ENCODE results near the gene VAV2. TPM values are rescaled to one million over a fixed set of nuclear protein-coding genes. Genes with fewer than 3 reads are reported as not detected.

The VAV2 gene
- total RNA-seq, 4 donors from 2014 or later = 10.3 to 20.1 (median 13.1) TPM

DNA sequence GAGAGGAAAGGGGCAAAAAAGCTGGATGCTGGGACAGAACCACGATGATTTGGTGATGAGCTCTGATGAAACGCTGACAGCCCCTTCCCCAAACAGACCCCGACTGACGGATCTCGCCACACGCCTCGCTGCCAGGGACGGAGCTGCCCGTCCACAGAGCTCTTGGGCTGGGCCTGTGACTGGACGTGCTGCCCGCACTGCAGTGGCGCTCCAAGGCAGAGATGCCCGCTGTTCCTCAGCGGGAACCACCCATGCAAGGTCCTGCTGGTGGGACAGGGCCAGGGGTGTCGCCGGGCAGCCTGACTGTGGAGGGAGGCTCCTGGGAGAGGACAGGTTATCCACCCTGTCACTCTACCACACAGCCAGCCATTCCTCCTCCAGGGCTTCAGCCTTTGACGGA lies 187.9 kb downstream of the VAV2 start:
- WGBS, 2 donors = 92 to 94% methylated on average over 12 to 17 of the region's 17 CpGs

DNA sequence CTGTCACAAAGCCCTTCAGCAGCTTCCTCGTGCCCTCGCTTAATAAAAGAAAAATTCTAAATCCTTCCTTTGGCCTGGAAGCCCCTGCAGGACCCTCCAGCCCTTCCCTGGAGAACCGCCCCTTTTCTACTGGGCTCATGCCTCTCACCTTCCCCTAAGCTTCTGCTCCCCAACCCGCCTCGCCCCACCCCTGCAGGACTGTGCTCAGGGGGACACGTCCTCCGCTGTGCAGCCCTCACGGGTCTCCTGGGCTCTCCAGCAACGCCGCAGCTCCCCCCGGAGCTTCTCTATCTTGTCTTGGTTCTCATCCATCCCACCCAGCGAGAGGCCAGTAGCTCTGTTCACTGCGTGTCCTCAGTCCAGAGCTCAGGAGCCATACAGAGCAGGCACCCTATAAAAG lies 188.4 kb downstream of the VAV2 start:
- Histone ChIP-seq H3K9me3 (no peaks in the 10 kb centered on the region), H3K27ac (no peak overlapping the region), H3K36me3 (peaks cover 0 to 58% (median 3%) of the 10 kb centered on the region in 3 donors), H3K4me1 (peaks cover 0 to 5% (median 0%) of the 10 kb centered on the region in 4 donors), H3K4me3 (no peak overlapping the region), H3K27me3 (no peaks in the 10 kb centered on the region)
- DNase-seq (ENCODE audit: low spot score in 2 of 2) = no peak
- no peak for TF ChIP-seq EP300 (IDR thresholded peaks at IDR 0.05)
- TF ChIP-seq, protein P1, sequence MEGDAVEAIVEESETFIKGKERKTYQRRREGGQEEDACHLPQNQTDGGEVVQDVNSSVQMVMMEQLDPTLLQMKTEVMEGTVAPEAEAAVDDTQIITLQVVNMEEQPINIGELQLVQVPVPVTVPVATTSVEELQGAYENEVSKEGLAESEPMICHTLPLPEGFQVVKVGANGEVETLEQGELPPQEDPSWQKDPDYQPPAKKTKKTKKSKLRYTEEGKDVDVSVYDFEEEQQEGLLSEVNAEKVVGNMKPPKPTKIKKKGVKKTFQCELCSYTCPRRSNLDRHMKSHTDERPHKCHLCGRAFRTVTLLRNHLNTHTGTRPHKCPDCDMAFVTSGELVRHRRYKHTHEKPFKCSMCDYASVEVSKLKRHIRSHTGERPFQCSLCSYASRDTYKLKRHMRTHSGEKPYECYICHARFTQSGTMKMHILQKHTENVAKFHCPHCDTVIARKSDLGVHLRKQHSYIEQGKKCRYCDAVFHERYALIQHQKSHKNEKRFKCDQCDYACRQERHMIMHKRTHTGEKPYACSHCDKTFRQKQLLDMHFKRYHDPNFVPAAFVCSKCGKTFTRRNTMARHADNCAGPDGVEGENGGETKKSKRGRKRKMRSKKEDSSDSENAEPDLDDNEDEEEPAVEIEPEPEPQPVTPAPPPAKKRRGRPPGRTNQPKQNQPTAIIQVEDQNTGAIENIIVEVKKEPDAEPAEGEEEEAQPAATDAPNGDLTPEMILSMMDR (IDR thresholded peaks at IDR 0.05) = no peak
- 88 to 89% methylated on average over 13 of the region's 13 CpGs for WGBS, 2 donors

More for the DNA sequence above, 187.9 kb downstream of the VAV2 start:
- TF ChIP-seq POLR2A (IDR thresholded peaks at IDR 0.05) (no peak), EP300 (IDR thresholded peaks at IDR 0.05) (no peak)
- TF ChIP-seq, protein P1 (IDR thresholded peaks at IDR 0.05) = no peak
- Histone ChIP-seq H3K4me1 (peaks cover 0 to 5% (median 0%) of the 10 kb centered on the region in 4 donors), H3K4me3 (no peak overlapping the region), H3K27me3 (no peaks in the 10 kb centered on the region), H3K27ac (no peak overlapping the region), H3K9me3 (no peaks in the 10 kb centered on the region), H3K36me3 (peaks cover 0 to 63% (median 5%) of the 10 kb centered on the region in 3 donors)
- DNase-seq (ENCODE audit: low spot score in 2 of 2) = no peak

DNA sequence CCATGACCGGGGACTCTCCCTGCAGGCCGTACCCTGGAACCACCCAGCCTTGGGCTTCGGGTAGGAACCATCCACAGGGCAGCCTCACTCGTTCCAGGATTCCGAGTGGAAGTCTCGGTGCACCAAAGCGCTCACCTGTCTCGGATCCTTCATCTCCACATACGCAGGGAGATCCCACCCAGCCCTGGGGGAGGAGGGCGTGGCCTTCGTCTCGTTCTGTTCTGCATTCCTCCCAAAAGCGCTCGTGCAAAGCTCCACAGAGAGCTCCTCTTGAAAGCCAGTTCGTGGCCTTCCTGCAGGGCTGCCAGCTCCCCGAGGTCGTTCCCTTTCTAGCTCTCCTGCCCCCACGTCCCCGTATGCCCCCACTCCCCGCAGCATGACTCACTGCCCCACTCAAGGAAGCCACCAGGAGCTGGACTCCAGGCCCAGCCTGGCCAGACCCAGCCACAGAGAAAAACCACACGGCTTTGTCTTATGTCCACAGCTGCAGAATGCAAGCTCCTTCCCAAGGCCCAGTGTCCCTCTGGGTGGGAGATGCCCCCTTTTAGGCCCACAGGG lies 189.0 kb downstream of the VAV2 start:
- H3K36me3 ChIP-seq = peaks cover 0 to 53% (median 0%) of the 10 kb centered on the region in 3 donors
- 70 to 71% methylated on average over 16 to 21 of the region's 21 CpGs for WGBS, 2 donors
- no peaks in the 10 kb centered on the region for H3K27me3 ChIP-seq
- no peak overlapping the region for H3K27ac ChIP-seq
- H3K4me3 ChIP-seq = no peak overlapping the region
- H3K9me3 ChIP-seq = no peaks in the 10 kb centered on the region
- peaks cover 0 to 5% (median 0%) of the 10 kb centered on the region in 4 donors for H3K4me1 ChIP-seq
- TF ChIP-seq EP300 (IDR thresholded peaks at IDR 0.05) (no peak), POLR2A (IDR thresholded peaks at IDR 0.05) (no peak)
- TF ChIP-seq, protein P1 (IDR thresholded peaks at IDR 0.05) = no peak
- no peak for DNase-seq (ENCODE audit: low spot score in 2 of 2)

DNA sequence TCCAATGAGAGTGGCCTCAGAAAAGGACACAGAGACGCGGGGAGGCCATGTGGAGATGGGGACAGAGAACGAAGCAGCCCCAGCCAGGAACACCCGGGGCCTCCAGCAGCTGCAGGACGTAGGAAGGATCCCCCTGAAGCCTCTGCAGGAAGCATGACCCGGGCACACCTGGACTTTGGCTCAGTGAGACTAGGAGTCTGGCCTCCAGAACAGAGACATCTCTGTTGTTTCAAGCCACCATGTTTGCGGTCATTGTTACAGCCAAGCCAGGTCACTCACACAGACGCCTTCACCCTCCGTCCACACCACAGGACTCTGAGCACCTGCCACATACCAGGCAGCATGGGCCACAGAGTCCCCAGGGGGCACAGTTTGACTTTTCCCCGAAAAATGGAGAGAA lies 190.4 kb downstream of the VAV2 start:
- H3K4me1 ChIP-seq = peaks cover 0 to 5% (median 0%) of the 10 kb centered on the region in 4 donors
- no peak for DNase-seq (ENCODE audit: low spot score in 2 of 2)
- H3K27ac ChIP-seq = no peak overlapping the region
- H3K4me3 ChIP-seq = no peak overlapping the region
- no peaks in the 10 kb centered on the region for H3K9me3 ChIP-seq
- no peaks in the 10 kb centered on the region for H3K27me3 ChIP-seq
- whole genome bisulfite sequencing, 2 donors = 78 to 86% methylated on average over 10 of the region's 10 CpGs
- TF ChIP-seq, protein P1 (IDR thresholded peaks at IDR 0.05) = no peak
- TF ChIP-seq EP300 (IDR thresholded peaks at IDR 0.05) = no peak
- H3K36me3 ChIP-seq = peaks cover 0 to 53% (median 0%) of the 10 kb centered on the region in 3 donors

DNA sequence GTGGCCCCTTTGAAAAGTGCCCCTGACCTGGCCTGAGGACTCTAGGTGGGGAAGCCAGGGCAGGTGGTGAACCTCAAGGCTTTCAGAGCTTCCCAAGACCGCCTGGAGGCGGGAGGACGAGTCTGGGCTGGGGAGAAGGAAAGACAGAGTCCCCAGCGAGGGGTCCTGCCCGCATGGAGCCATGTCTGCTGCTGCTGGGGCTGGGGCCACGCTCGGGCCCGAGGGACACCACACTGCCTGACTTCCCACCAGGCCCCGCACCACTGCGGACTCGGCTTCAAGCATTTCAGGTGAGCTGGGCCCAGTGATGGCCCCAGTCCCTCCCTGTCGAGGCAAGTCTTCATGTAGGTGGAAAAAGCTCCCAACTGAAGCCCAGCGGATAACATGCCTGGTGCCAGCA lies 191.9 kb downstream of the VAV2 start:
- Histone ChIP-seq H3K36me3 (peaks cover 0 to 51% (median 0%) of the 10 kb centered on the region in 3 donors), H3K27ac (no peak overlapping the region), H3K9me3 (no peaks in the 10 kb centered on the region), H3K4me3 (no peak overlapping the region), H3K27me3 (no peaks in the 10 kb centered on the region), H3K4me1 (peaks cover 0 to 5% (median 0%) of the 10 kb centered on the region in 4 donors)
- WGBS, 2 donors = 96 to 98% methylated on average over 8 to 9 of the region's 13 CpGs
- DNase-seq (ENCODE audit: low spot score in 2 of 2) = no peak
- TF ChIP-seq, protein P1 (IDR thresholded peaks at IDR 0.05) = no peak
- no peak for TF ChIP-seq POLR2A (IDR thresholded peaks at IDR 0.05)
- no peak for TF ChIP-seq EP300 (IDR thresholded peaks at IDR 0.05)

Measured in tibial nerve (tissue), 4 donors.